Fibroblast of skin of scalp (primary cell): ENCODE measurements around the gene NPIPA1.
"Not testable (repeated sequence)": the region's sequence is repeated elsewhere in the genome, so short reads cannot be mapped to it uniquely, and the experiment has no call there.

ENCODE experiments used
- DNase-seq: peaks from one replicate; pipeline ENCODE4 v3.0.0-alpha.2; 2013

Gene NPIPA1

DNA sequence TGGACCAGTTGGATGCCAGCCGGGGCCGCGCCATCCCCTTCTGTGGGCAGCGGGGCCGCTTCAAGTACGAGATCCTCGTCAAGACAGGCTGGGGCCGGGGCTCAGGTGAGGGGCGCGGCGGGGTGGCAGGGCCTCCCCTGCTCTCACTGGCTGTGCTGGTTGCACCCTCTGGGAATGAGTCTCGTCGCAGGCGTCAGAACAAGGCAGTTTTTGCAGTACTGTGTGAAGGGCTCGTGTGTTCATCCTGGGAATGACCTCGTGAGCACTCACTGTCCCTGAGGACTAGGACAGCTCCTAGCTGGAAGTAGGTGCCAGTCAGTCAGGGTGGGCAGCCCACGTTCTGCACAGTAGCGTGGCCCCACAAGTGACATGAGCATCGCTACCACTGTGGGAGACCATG, 6.3 kb upstream of the NPIPA1 start:
- DNase-seq: not testable (repeated sequence)

DNA sequence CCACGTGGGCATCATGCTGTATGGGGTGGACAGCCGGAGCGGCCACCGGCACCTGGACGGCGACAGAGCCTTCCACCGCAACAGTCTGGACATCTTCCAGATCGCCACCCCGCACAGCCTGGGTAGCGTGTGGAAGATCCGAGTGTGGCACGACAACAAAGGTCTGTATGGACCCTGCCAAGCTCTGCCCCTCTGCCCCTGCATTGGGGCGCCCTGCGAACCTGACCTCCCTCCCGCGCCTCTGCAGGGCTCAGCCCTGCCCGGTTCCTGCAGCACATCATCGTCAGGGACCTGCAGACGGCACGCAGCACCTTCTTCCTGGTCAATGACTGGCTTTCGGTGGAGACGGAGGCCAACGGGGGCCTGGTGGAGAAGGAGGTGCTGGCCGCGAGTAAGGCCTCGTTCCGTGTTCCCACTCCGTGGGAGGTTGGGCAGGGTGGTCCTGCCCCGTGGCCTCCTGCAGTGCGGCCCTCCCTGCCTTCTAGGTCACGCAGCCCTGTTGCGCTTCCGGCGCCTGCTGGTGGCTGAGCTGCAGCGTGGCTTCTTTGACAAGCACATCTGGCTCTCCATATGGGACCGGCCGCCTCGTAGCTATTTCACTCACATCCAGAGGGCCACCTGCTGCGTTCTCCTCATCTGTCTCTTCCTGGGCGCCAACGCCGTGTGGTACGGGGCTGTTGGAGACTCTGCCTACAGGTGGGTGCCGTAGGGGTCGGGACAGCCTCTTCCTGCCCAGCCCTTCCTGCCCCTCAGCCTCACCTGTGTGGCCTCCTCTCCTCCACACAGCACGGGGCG, 4.5 kb upstream of the NPIPA1 start:
- not testable (repeated sequence) for DNase-seq

- DNase-seq: not testable (repeated sequence)
Measured at GRCh38 chr16:14937994-14938393, 751 bp downstream of the NPIPA1 start.

DNA sequence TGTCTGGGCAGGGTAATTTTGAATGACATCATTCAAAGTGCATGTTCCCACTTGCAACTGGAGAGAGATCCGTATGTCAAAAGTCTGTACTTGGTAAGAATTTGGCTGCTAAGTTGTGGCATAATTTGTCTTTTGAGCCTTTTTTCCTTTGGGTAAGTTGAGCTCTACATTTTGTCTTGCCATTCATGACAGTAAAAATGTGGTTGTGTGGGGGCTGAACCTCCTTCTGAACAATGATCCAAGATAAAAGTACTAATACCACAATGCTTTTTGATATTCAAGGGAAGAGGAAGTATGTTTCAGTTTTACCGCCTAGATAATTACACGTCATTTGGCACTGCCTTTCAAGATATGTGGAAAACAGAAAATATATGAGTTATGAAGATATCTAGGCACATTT, 5.4 kb downstream of the NPIPA1 start:
- DNase-seq: not testable (repeated sequence)

- no peak for DNase-seq
Measured at GRCh38 chr16:14955546-14956231, 18.4 kb downstream of the NPIPA1 start.

DNA sequence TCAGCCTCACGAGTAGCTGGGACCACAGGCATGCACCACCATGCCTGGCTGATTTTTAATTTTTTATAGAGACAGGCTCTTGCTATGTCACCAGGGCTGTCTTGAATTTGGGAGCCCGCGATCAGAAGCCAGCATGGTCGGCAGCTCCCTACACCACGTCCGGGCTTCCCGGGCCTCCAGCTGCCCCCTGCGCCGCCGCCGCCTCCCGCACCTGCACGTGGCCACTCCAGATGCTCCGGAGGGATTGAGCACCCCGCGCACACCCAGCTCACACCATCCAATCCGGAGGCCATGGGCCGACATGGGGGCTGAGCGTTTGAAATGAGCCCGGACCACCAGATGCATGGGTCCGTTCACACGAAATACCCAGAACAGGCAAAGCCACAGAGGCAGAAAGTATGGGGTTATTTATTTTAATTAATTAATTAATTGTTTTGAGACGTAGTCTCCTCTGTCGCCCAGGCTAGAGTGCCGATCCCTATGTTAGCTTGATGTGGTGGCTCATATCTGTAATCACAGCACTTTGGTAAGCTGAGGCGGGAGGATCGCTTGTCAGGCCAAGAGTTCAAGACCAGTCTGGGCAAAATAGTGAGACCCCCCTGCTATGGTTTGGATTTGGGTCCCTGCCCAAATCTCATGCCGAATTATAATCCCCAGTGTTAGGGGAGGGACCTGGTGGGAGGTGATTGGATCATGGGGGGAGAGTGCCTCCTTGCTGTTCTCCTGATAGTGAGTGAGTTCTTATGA, 20.5 kb downstream of the NPIPA1 start:
- no peak for DNase-seq

DNA sequence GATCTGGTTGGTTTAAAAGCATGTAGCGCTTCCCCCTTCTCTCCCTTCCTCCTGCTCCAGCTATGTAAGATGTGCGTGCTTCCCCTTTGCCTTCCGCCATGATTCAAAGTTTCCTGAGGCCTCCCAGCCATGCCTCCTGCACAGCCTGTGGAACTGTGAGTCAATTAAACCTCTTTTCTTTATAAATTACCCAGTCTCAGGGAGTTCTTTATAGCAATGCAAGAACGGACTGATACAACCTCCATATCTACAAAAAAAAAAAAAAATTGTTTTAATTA, 21.0 kb downstream of the NPIPA1 start:
- DNase-seq: no peak

- DNase-seq: no peak
Measured at GRCh38 chr16:14958970-14959369, 21.7 kb downstream of the NPIPA1 start.

DNA sequence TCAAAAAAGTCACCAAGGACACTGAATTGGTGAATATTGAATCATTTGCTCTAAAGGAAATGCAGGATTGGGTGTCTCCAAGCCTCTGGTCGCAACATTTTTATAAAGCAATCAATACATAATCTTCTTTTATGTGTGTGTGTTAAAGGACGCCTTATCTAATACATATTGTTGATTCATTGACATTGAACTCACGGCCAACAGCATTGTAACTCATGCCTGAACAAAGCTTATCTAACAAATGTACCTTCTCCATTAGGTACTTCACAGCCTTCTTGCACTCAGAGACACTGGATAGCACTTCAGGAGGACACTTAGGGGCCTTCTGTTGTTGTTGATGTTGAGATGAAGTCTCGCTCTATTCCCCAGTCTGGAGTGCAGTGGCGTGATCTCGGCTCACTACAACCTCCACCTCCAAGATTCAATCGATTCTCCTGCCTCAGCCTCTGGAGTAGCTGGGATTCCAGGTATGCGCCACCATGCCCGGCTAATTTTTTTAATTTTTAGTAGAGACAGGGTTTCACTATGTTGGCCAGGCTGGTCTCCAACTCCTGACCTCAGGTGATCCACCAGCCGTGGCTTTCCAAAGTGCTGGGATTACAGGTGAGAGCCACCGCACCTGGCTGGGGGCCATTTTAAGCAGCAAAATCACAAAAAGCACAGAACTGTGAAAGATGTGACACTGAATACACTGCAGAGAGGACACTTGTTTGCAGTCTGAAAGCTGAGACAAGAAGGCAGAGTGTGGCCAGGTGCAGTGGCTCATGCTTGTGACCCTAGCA, 24.4 kb downstream of the NPIPA1 start:
- no peak for DNase-seq

DNA sequence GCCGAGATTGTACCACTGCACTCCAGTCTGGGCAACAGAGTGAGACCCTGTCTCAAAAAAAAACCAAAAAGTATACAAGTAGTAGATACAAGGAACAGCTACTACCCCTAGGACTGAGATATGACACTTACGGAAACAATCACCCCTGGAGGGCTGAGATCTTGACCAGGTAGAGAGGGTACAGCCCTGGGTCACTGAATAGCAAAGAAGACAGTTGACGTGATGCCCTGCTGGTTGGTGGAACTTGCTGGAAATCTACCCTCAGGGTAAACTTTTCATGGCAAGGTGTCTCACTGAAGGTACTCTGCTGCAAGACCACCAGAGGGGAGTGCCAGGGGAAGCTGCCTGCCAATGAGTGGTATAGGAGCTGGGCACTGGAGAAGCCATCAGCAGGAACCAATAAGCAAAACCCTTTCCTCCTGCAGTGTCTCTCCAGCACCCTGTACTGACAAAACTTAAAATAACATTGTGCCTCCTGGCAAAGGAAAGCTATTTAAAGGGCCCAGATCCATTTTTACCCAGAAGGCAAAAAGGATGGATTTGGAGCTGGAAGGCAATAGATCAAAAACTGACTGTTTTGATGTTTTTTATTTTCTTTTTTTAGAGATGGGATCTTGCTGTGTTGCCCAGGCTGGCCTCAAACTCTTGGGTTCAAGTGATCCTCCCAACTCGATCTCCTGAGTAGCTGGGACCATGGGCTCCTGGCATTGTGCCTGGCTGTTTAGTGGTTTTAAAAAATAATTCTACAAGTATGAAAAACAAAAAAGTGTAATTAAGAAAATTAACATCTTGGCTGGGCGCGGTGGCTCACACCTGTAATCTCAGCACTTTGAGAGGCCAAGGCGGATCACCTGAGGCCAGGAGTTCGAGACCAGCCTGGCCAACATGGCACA, 26.3 kb downstream of the NPIPA1 start:
- no peak for DNase-seq

DNA sequence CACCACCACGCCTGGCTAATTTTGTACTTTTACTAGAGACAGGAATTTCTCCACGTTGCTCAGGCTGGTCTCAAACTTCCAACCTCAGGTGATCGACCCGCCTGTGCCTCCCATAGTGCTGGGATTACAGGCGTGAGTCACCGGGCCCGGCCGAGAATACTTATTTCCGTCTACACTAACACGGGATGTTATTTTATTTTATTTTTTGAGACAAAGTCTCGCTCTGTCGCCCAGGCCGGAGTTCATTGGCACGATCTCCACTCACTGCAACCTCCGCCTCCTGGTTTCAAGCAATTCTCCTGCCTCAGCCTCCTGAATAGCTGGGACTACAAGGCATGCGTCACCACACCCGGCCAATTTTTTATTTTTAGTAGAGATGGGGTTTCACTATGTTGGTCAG, 28.1 kb downstream of the NPIPA1 start:
- DNase-seq: no peak

DNA sequence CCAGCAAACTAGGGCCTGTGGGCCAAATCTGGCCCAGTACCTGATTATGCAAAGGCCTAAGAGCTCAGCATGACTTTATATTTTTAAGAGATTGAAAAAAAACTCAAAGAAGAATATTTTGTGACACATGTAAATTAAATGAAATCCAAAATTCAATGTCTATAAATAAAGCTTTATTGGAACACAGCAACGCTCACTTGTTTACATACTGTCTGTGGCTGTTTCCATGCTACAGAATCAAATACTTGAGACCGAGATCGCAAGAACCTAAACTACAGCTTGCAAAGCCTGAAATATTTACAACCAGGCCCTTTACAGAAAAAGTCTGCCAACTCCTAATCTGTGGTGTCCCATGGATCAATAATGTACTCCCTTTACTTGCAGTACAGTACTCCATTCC, 32.6 kb downstream of the NPIPA1 start:
- not testable (repeated sequence) for DNase-seq

- not testable (repeated sequence) for DNase-seq
Measured at GRCh38 chr16:14971621-14972228, 34.5 kb downstream of the NPIPA1 start.

DNA sequence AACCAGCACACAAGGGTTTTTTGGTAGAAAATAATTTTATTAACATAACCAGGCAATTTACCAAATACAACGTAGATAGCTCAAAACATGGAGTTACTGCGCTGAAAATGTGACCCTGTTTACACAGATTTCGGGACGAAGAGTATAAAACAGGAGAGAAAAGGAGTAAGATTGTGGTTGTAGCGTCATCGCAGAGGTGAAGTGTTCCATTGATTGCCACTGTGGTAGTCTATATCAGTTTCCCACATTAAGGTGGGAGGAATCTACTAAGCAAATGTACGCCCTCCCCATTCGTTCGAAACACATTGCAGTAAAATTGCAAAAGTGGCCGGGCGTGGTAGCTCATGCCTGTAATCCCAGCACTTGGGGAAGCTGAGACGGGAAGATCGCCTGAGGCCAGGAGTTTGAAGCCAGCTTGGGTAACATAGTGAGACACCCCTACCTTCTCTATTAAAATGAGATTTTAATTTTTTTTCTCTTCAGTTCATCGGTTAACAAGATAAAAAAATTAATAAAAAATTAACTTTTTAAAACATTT, 36.6 kb downstream of the NPIPA1 start:
- not testable (repeated sequence) for DNase-seq

- DNase-seq: peak; percentile 58
Measured at GRCh38 chr16:14974331-14974655, 37.0 kb downstream of the NPIPA1 start.

DNA sequence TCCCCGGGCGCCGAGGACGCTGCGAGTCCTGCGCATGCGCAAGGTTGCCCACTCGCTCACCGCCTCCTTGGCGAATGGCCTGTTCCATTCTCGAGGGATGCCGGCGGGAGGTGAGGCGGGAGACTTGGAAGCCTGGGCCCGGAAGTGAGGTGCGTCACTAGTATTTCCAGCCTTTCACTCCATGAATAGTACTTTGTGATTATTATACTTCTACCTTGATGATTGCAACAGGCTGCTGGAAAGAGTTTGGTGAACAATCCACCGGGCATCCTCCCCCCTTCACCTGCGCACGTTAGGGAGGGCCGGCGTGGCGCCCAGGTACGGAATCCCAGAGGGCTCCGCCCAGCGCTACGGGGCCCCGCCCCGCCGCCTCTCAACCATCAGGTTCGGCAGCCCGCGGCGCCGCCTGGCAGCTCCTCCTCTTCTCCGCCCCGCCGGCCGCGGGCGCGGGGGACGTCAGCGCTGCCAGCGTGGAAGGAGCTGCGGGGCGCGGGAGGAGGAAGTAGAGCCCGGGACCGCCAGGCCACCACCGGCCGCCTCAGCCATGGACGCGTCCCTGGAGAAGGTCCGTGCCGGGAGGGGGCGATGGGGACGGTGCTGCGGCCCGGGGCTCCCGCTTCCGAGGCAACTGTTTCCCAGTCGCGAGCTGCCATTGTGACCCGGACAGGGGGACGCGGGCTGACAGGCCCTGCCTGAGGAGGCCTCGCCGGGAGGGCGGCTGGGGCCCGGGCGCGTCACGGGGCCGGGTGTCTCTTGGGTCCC, 37.6 kb downstream of the NPIPA1 start, which contains the start of gene PDXDC1:
Gene PDXDC1 (plus strand): TSS at position 371 of the 762 bp plus-strand sequence. CDS start 174 bp downstream, at position 545.
- peak; percentile 93 for DNase-seq

GRCh38 chr16:14975418-14976194, 38.4 kb downstream of the NPIPA1 start:
- DNase-seq: peak; percentile 17

DNA sequence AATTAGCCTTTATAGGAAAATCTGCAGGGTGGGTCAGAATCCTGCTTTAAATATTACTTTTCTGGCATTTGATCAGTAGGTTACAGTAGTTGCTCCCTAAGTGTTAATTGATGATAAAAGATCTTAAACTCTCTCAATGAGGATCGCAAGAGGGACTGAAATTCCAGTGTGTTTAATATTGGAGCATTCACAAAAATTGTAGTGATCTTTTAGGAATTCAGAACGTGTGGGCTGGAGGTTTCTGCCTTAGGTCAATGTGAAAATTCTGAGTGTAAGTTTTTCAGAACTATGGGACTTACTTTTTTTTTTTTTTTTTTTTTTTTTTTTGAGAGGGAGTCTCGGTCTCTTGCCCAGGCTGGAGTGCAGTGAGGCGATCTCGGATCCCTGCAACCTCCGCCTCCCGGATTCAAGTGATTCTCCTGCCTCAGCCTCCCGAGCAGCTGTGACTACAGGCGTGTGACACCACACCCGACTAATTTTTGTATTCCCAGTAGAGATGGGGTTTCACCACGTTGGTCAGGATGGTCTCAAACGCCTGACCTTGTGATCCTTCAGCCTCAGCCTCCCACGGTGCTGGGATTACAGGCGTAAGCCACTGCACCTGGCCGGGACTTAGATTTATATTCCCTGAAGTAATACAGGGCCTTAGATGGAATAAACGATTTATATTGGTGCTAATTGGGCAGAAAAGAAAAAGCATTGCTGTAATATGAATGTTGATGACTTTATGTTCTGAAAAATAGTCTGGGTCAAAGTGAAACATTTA, 39.9 kb downstream of the NPIPA1 start:
- not testable (repeated sequence) for DNase-seq

GRCh38 chr16:14978281-14978680, 41.0 kb downstream of the NPIPA1 start:
- not testable (repeated sequence) for DNase-seq
